Measurements from ENCODE around the gene STRAP.

STRAP gene

DNA sequence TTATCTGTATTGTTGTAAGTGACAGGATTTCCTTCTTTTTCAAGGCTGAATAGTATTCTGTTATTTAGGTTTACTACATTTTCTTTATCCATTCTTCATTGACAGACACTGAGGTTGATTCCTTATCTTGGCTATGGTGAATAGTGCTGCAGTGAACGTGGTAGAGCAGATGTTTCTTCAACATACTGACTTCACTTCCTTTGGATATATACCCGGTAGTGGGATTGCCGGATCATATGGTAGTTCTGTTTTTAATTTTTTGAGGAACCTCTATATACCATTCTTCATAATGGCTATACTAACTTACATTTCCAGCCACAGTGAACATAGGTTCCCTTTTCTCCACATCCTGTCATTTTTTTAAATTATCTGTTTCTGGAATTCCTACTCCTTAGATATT, 50.8 kb downstream of the STRAP start:
- peaks cover 7% of the 10 kb centered on the region for H3K4me1 ChIP-seq
- H3K36me3 ChIP-seq (ENCODE audit: control insufficient read depth, insufficient read depth, low read length) = no peaks in the 10 kb centered on the region
- H2AFZ ChIP-seq = no peak overlapping the region
- no peaks in the 10 kb centered on the region for H3K9me3 ChIP-seq (ENCODE audit: control insufficient read depth, low read length)
- no peak overlapping the region for H3K9ac ChIP-seq
- TF ChIP-seq, protein P1, sequence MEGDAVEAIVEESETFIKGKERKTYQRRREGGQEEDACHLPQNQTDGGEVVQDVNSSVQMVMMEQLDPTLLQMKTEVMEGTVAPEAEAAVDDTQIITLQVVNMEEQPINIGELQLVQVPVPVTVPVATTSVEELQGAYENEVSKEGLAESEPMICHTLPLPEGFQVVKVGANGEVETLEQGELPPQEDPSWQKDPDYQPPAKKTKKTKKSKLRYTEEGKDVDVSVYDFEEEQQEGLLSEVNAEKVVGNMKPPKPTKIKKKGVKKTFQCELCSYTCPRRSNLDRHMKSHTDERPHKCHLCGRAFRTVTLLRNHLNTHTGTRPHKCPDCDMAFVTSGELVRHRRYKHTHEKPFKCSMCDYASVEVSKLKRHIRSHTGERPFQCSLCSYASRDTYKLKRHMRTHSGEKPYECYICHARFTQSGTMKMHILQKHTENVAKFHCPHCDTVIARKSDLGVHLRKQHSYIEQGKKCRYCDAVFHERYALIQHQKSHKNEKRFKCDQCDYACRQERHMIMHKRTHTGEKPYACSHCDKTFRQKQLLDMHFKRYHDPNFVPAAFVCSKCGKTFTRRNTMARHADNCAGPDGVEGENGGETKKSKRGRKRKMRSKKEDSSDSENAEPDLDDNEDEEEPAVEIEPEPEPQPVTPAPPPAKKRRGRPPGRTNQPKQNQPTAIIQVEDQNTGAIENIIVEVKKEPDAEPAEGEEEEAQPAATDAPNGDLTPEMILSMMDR (IDR thresholded peaks at IDR 0.05) = no peak
- H3K4me2 ChIP-seq (ENCODE audit: low read length) = no peak overlapping the region
- no peaks in the 10 kb centered on the region for H3K79me2 ChIP-seq
- no peaks in the 10 kb centered on the region for H3K27me3 ChIP-seq (ENCODE audit: control insufficient read depth, insufficient read depth, low read length)
- no peak overlapping the region for H3K27ac ChIP-seq
- no peak overlapping the region for H3K4me3 ChIP-seq (ENCODE audit: low read depth, low read length)

DNA sequence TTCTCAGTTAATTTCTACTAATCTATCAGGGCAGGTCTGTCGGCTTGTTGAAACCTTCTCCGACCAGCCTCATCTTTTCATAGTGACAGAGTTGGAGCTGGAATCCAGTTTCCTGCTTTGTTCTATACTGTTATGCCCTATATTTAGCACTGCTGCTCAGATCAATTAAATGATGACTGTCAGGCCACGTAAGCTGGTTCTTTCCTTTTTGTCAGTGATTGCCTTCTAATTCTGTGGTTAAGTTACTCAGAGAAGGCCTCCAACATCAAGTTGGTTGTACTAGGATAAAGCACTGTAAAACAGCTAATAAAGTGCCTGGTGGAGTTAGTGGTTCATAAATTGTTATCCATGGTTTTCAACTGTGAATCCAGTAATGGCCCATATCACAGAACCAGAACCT, 51.6 kb downstream of the STRAP start:
- no peaks in the 10 kb centered on the region for H3K36me3 ChIP-seq (ENCODE audit: control insufficient read depth, insufficient read depth, low read length)
- H3K79me2 ChIP-seq = no peaks in the 10 kb centered on the region
- no peak overlapping the region for H3K4me3 ChIP-seq (ENCODE audit: low read depth, low read length)
- no peak overlapping the region for H3K27ac ChIP-seq
- no peak overlapping the region for H3K9ac ChIP-seq
- no peaks in the 10 kb centered on the region for H3K4me1 ChIP-seq
- H3K4me2 ChIP-seq (ENCODE audit: low read length) = no peak overlapping the region
- H3K27me3 ChIP-seq (ENCODE audit: control insufficient read depth, insufficient read depth, low read length) = no peaks in the 10 kb centered on the region
- H2AFZ ChIP-seq = no peak overlapping the region
- no peaks in the 10 kb centered on the region for H3K9me3 ChIP-seq (ENCODE audit: control insufficient read depth, low read length)
- TF ChIP-seq, protein P1 (IDR thresholded peaks at IDR 0.05) = no peak

DNA sequence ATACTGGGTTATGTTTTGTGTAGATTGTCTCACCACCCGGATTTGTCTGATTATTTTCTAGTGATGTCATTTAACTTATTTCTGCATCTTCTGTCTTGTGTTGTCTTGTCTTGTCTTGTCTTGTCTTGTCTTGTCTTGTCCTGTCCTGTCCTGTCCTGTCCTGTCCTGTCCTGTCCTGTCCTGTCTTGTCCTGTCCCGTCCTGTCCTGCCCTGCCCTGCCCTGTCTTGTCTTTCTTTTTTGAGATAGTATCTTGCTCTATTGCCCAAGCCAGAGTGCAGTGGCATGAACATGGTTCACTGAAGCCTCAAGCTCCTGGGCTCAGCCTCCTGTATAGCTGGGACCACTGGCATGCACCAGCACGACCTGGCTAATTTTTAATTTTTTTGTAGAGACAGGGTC, 54.6 kb downstream of the STRAP start:
- Histone ChIP-seq H2AFZ (no peak overlapping the region), H3K9me3 (ENCODE audit: control insufficient read depth, low read length) (no peaks in the 10 kb centered on the region), H3K79me2 (no peaks in the 10 kb centered on the region), H3K27me3 (ENCODE audit: control insufficient read depth, insufficient read depth, low read length) (no peaks in the 10 kb centered on the region), H3K36me3 (ENCODE audit: control insufficient read depth, insufficient read depth, low read length) (no peaks in the 10 kb centered on the region), H3K4me3 (ENCODE audit: low read depth, low read length) (no peak overlapping the region), H3K27ac (no peak overlapping the region), H3K4me2 (ENCODE audit: low read length) (no peak overlapping the region), H3K4me1 (no peaks in the 10 kb centered on the region), H3K9ac (no peak overlapping the region)
- TF ChIP-seq, protein P1 (IDR thresholded peaks at IDR 0.05) = no peak

DNA sequence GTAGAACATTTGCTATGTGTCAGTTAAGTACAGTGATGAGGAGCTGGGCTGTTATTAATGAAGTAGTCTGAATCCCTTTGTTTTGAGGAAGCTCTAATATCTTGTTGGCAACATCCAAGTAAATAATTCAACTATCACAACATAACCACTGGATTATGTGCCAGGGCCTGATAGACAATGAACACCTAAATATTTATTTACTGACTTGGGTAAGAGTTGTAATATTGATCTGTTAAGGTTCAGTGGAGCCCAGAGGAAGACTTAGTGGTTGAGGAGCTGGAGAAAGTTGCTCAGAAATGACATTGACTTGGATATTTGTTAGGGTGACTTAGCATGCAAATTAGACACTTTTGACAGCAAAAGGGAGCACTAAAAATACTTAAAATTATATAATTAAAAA, 55.7 kb downstream of the STRAP start:
- H3K4me3 ChIP-seq (ENCODE audit: low read depth, low read length) = no peak overlapping the region
- no peaks in the 10 kb centered on the region for H3K36me3 ChIP-seq (ENCODE audit: control insufficient read depth, insufficient read depth, low read length)
- H3K4me2 ChIP-seq (ENCODE audit: low read length) = no peak overlapping the region
- H3K27ac ChIP-seq = no peak overlapping the region
- no peak overlapping the region for H2AFZ ChIP-seq
- H3K27me3 ChIP-seq (ENCODE audit: control insufficient read depth, insufficient read depth, low read length) = no peaks in the 10 kb centered on the region
- H3K4me1 ChIP-seq = no peaks in the 10 kb centered on the region
- no peaks in the 10 kb centered on the region for H3K9me3 ChIP-seq (ENCODE audit: control insufficient read depth, low read length)
- H3K9ac ChIP-seq = no peak overlapping the region
- peaks cover 3% of the 10 kb centered on the region for H3K79me2 ChIP-seq
- TF ChIP-seq, protein P1 (IDR thresholded peaks at IDR 0.05) = no peak

DNA sequence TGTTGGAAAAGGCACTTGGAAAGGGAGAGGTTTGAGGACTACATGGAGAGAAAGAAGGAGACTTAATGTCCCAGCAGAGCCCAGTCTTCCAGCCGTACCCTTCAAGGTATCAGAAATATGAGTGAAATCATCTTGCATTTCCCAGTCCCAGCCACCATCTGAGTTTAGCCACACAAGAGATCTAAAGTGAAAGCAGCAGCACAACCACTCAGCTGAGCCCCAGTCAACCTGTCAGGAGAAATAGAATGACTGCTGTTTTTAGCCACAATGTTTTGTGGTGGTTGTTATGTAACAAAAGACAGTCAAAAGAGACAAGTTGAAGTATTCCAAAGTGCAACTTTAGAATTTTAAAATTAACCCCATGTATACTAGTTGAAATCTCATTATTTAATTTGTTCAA, 56.9 kb downstream of the STRAP start:
- H3K4me1 ChIP-seq = no peaks in the 10 kb centered on the region
- H3K36me3 ChIP-seq (ENCODE audit: control insufficient read depth, insufficient read depth, low read length) = no peaks in the 10 kb centered on the region
- no peak overlapping the region for H3K4me2 ChIP-seq (ENCODE audit: low read length)
- H3K9me3 ChIP-seq (ENCODE audit: control insufficient read depth, low read length) = no peaks in the 10 kb centered on the region
- no peaks in the 10 kb centered on the region for H3K27me3 ChIP-seq (ENCODE audit: control insufficient read depth, insufficient read depth, low read length)
- no peak overlapping the region for H2AFZ ChIP-seq
- TF ChIP-seq, protein P1 (IDR thresholded peaks at IDR 0.05) = no peak
- no peak overlapping the region for H3K4me3 ChIP-seq (ENCODE audit: low read depth, low read length)
- H3K27ac ChIP-seq = no peak overlapping the region
- H3K79me2 ChIP-seq = peaks cover 6% of the 10 kb centered on the region
- H3K9ac ChIP-seq = no peak overlapping the region

Measured in parathyroid adenoma (tissue), 2 donors.